Astrocyte (in vitro differentiated cells and primary cell): Measurements from ENCODE around the gene F2. TPM values are rescaled to one million over a fixed set of nuclear protein-coding genes. Genes with fewer than 3 reads are reported as not detected.

Experiments used
- DNase-seq: peaks from one replicate; pipeline ENCODE4 v3.0.0-alpha.2; 2010; ENCODE audit warnings: low read depth
- FAIRE-seq: peaks from 2 replicates; lab custom pipeline; 2011; peaks lifted over from hg19 to GRCh38; lab: Jason Lieb, UNC
- H2AFZ ChIP-seq: 2 replicates; pipeline ENCODE4 v1.6.0; 2012; ENCODE audit warnings: low read depth, low read length, inconsistent platforms
- H3K27ac ChIP-seq: 2 replicates; pipeline ENCODE4 v1.5.1; 2011; ENCODE audit warnings: low read depth, low read length, inconsistent platforms
- H3K27me3 ChIP-seq: 2 replicates; pipeline ENCODE4 v1.6.0; 2011; ENCODE audit warnings: low read length, inconsistent platforms; ENCODE audit not compliant: insufficient read depth
- H3K36me3 ChIP-seq: 2 replicates; pipeline ENCODE4 v1.5.1; 2011; ENCODE audit warnings: low read length, inconsistent platforms; ENCODE audit not compliant: insufficient read depth
- H3K4me1 ChIP-seq: 2 replicates; pipeline ENCODE4 v1.5.1; 2011; ENCODE audit warnings: low read length, inconsistent platforms; ENCODE audit not compliant: insufficient read depth
- H3K4me2 ChIP-seq: 2 replicates; pipeline ENCODE4 v1.6.0; 2012; ENCODE audit warnings: low read length, inconsistent platforms
- H3K4me3 ChIP-seq: 2 replicates; pipeline ENCODE4 v1.5.1; 2011; ENCODE audit warnings: low read depth, mild to moderate bottlenecking, low read length, inconsistent platforms; ENCODE audit not compliant: insufficient read depth
- H3K79me2 ChIP-seq: 2 replicates; pipeline ENCODE4 v1.6.0; 2012; ENCODE audit warnings: mild to moderate bottlenecking, low read length, inconsistent platforms; ENCODE audit not compliant: insufficient read depth
- H3K9ac ChIP-seq: 2 replicates; pipeline ENCODE4 v1.6.0; 2012; ENCODE audit warnings: mild to moderate bottlenecking, low read length, inconsistent platforms
- H3K9me3 ChIP-seq: 2 replicates; pipeline ENCODE4 v1.5.1; 2012; ENCODE audit warnings: low read depth, mild to moderate bottlenecking, low read length, inconsistent platforms; ENCODE audit not compliant: insufficient read depth
- H4K20me1 ChIP-seq: 2 replicates; pipeline ENCODE4 v1.6.0; 2012; ENCODE audit warnings: low read length, inconsistent platforms; ENCODE audit not compliant: insufficient read depth
- H3K27ac Mint-ChIP-seq: one replicate; pipeline ENCODE4 v1.8.0; 2021; ENCODE audit warnings: mild to moderate bottlenecking, mixed read lengths; ENCODE audit not compliant: unreplicated experiment
- H3K27me3 Mint-ChIP-seq: one replicate; pipeline ENCODE4 v1.8.0; 2021; ENCODE audit warnings: low read depth, mixed read lengths; ENCODE audit not compliant: unreplicated experiment
- H3K36me3 Mint-ChIP-seq: one replicate; pipeline ENCODE4 v1.8.0; 2021; ENCODE audit warnings: low read depth, mixed read lengths; ENCODE audit not compliant: unreplicated experiment
- H3K4me1 Mint-ChIP-seq: one replicate; pipeline ENCODE4 v1.8.0; 2021; ENCODE audit warnings: low read depth, mixed read lengths; ENCODE audit not compliant: unreplicated experiment
- H3K4me3 Mint-ChIP-seq: one replicate; pipeline ENCODE4 v1.8.0; 2021; ENCODE audit warnings: mild to moderate bottlenecking, moderate library complexity, mixed read lengths; ENCODE audit not compliant: unreplicated experiment
- H3K9me3 Mint-ChIP-seq: one replicate; pipeline ENCODE4 v1.8.0; 2021; ENCODE audit warnings: mild to moderate bottlenecking, mixed read lengths; ENCODE audit not compliant: unreplicated experiment
- CTCF ChIP-seq: IDR thresholded peaks from 2 replicates; pipeline ENCODE4 v1.5.1; 2011; ENCODE audit warnings: low read depth, mild to moderate bottlenecking, inconsistent platforms, low read length, moderate library complexity; ENCODE audit not compliant: insufficient read depth
- EZH2 ChIP-seq: IDR thresholded peaks from 2 replicates; pipeline ENCODE4 v1.6.1; 2012; ENCODE audit warnings: mild to moderate bottlenecking, low read length, inconsistent platforms; ENCODE audit not compliant: insufficient read depth
- total RNA-seq: library from RNA; stranded (reverse); gene quantifications from 2 replicates; pipeline ENCODE4 v1.2.1, GENCODE V29; 2021

Gene F2
- total RNA-seq, 1 donor from 2014 or later, result 0.57 TPM

- TF ChIP-seq EZH2 (no peak), CTCF (no peak)
These were observed 40.2 kb downstream of the F2 start for GRCh38 chr11:46759196-46759595.

GRCh38 chr11:46760429-46761128 lies 41.6 kb downstream of the F2 start:
- H3K9me3 ChIP-seq, result no peaks in the 10 kb centered on the region
- no peak overlapping the region for H2AFZ ChIP-seq
- no peak overlapping the region for H3K4me2 ChIP-seq
- peak; percentile 5 for FAIRE-seq
- peaks cover 16% of the 10 kb centered on the region for H3K36me3 Mint-ChIP-seq
- no peak overlapping the region for H3K4me3 ChIP-seq
- H3K9ac ChIP-seq, result no peak overlapping the region
- no peaks in the 10 kb centered on the region for H3K4me1 Mint-ChIP-seq
- no peak overlapping the region for H3K27ac ChIP-seq
- TF ChIP-seq EZH2 (no peak), CTCF (no peak)
- H4K20me1 ChIP-seq, result no peaks in the 10 kb centered on the region
- no peaks in the 10 kb centered on the region for H3K79me2 ChIP-seq
- DNase-seq, result no peak
- peaks cover 64% of the 10 kb centered on the region for H3K36me3 ChIP-seq
- no peaks in the 10 kb centered on the region for H3K4me1 ChIP-seq
- no peaks in the 10 kb centered on the region for H3K27me3 Mint-ChIP-seq
- no peak overlapping the region for H3K4me3 Mint-ChIP-seq
- H3K27me3 ChIP-seq, result no peaks in the 10 kb centered on the region
- H3K9me3 Mint-ChIP-seq, result no peaks in the 10 kb centered on the region
- no peak overlapping the region for H3K27ac Mint-ChIP-seq

More at GRCh38 chr11:46759196-46759595, 40.2 kb downstream of the F2 start:
- Histone ChIP-seq H2AFZ (no peak overlapping the region), H3K4me3 (no peak overlapping the region), H4K20me1 (no peaks in the 10 kb centered on the region), H3K36me3 (peaks cover 64% of the 10 kb centered on the region), H3K27me3 (no peaks in the 10 kb centered on the region), H3K4me1 (no peaks in the 10 kb centered on the region), H3K9ac (no peak overlapping the region), H3K4me2 (no peak overlapping the region), H3K79me2 (no peaks in the 10 kb centered on the region), H3K27ac (no peak overlapping the region), H3K9me3 (no peaks in the 10 kb centered on the region)
- H3K4me3 Mint-ChIP-seq, result no peak overlapping the region
- no peaks in the 10 kb centered on the region for H3K4me1 Mint-ChIP-seq
- no peaks in the 10 kb centered on the region for H3K9me3 Mint-ChIP-seq
- FAIRE-seq, result no peak
- no peak overlapping the region for H3K27ac Mint-ChIP-seq
- H3K27me3 Mint-ChIP-seq, result no peaks in the 10 kb centered on the region
- DNase-seq, result no peak
- H3K36me3 Mint-ChIP-seq, result peaks cover 16% of the 10 kb centered on the region

- H3K36me3 ChIP-seq, result peaks cover 60% of the 10 kb centered on the region
- no peak for FAIRE-seq
These were observed 42.8 kb downstream of the F2 start for GRCh38 chr11:46761807-46762206.

More at GRCh38 chr11:46761807-46762206, 42.8 kb downstream of the F2 start:
- Mint-ChIP-seq H3K4me1 (no peaks in the 10 kb centered on the region), H3K9me3 (no peaks in the 10 kb centered on the region), H3K27me3 (no peaks in the 10 kb centered on the region), H3K36me3 (peaks cover 9% of the 10 kb centered on the region), H3K4me3 (no peak overlapping the region), H3K27ac (no peak overlapping the region)
- DNase-seq, result no peak
- no peak overlapping the region for H3K9ac ChIP-seq
- no peak overlapping the region for H3K27ac ChIP-seq
- no peak overlapping the region for H3K4me2 ChIP-seq
- no peaks in the 10 kb centered on the region for H3K4me1 ChIP-seq
- H3K9me3 ChIP-seq, result no peaks in the 10 kb centered on the region
- no peak overlapping the region for H2AFZ ChIP-seq
- no peaks in the 10 kb centered on the region for H3K79me2 ChIP-seq
- no peaks in the 10 kb centered on the region for H3K27me3 ChIP-seq
- TF ChIP-seq EZH2, result no peak
- TF ChIP-seq CTCF, result no peak
- no peak overlapping the region for H3K4me3 ChIP-seq
- H4K20me1 ChIP-seq, result no peaks in the 10 kb centered on the region
